ENCODE measurements around the gene GUCY1A1.

GRCh38 chr4:155704841-155705404 is 38.3 kb downstream of the GUCY1A1 start:
- TF ChIP-seq, protein P1, sequence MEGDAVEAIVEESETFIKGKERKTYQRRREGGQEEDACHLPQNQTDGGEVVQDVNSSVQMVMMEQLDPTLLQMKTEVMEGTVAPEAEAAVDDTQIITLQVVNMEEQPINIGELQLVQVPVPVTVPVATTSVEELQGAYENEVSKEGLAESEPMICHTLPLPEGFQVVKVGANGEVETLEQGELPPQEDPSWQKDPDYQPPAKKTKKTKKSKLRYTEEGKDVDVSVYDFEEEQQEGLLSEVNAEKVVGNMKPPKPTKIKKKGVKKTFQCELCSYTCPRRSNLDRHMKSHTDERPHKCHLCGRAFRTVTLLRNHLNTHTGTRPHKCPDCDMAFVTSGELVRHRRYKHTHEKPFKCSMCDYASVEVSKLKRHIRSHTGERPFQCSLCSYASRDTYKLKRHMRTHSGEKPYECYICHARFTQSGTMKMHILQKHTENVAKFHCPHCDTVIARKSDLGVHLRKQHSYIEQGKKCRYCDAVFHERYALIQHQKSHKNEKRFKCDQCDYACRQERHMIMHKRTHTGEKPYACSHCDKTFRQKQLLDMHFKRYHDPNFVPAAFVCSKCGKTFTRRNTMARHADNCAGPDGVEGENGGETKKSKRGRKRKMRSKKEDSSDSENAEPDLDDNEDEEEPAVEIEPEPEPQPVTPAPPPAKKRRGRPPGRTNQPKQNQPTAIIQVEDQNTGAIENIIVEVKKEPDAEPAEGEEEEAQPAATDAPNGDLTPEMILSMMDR (conservative IDR thresholded peaks at IDR 0.05; ENCODE audit: low read depth, low read length), result no peak
- no peak for TF ChIP-seq EZH2phosphoT487 (IDR thresholded peaks at IDR 0.05; ENCODE audit: borderline replicate concordance, low read length)

All from PC-3 (cell line).